HepG2 (cell line): Measurements from ENCODE around the gene USP15. TPM values are rescaled to one million over a fixed set of nuclear protein-coding genes. Genes with fewer than 3 reads are reported as not detected.

Experiments
- AHR ChIP-seq: IDR thresholded peaks from 2 replicates; pipeline ENCODE4 v1.6.1; 2018; ENCODE audit warnings: missing genetic modification reagents, missing compliant biosample characterization
- ARHGAP35 ChIP-seq: sonication (generic); formaldehyde crosslinking; IDR thresholded peaks from 2 replicates; pipeline ENCODE4 v1.9.0; 2022; ENCODE audit warnings: mild to moderate bottlenecking, inconsistent platforms, moderate library complexity, missing genetic modification reagents, borderline replicate concordance
- ATM ChIP-seq: fragments of 450-650 bp; IDR thresholded peaks from 2 replicates; pipeline ENCODE4 v1.7.1; 2017; ENCODE audit warnings: mild to moderate bottlenecking, borderline replicate concordance
- CBFB ChIP-seq: sonication (generic); formaldehyde crosslinking; IDR thresholded peaks from 2 replicates; pipeline ENCODE4 v1.4.0; 2020; ENCODE audit warnings: missing genetic modification reagents
- EHMT2 ChIP-seq: fragments of 200-600 bp; sonication (generic); IDR thresholded peaks from 2 replicates; pipeline ENCODE4 v1.7.0; 2017; ENCODE audit warnings: antibody characterized with exemption, low read depth, low read length, borderline replicate concordance
- HNF4A ChIP-seq: sonication (generic); formaldehyde crosslinking; IDR thresholded peaks from 2 replicates; pipeline ENCODE4 v1.4.0; 2020; ENCODE audit warnings: missing genetic modification reagents
- KMT2B ChIP-seq: IDR thresholded peaks from 2 replicates; pipeline ENCODE4 v1.6.1; 2016; ENCODE audit warnings: missing genetic modification reagents, missing compliant biosample characterization
- MAZ ChIP-seq, 2 experiments: sonication (generic) in 1 of 2; formaldehyde crosslinking in 1 of 2; IDR thresholded peaks; 2 replicates each; pipeline versions ENCODE4 v1.5.0 to v1.6.1; 2012 to 2020; ENCODE audit warnings: low read depth in 2 of 2, mild to moderate bottlenecking in 2 of 2, borderline replicate concordance in 1 of 2, improper control_type of control experiment in 1 of 2, low read length in 1 of 2, missing genetic modification reagents in 1 of 2, moderate library complexity in 1 of 2
- MED1 ChIP-seq: sonication (generic); formaldehyde crosslinking; IDR thresholded peaks from 2 replicates; pipeline ENCODE4 v1.4.0; 2020; ENCODE audit warnings: missing genetic modification reagents
- NFATC3 ChIP-seq: sonication (generic); formaldehyde crosslinking; IDR thresholded peaks from 2 replicates; pipeline ENCODE4 v1.5.1; 2020; ENCODE audit warnings: mild to moderate bottlenecking, missing genetic modification reagents
- NFRKB ChIP-seq: fragments of 450-650 bp; IDR thresholded peaks from 2 replicates; pipeline ENCODE4 v1.6.1; 2017
- PHF5A ChIP-seq: IDR thresholded peaks from one replicate; pipeline ENCODE4 v1.6.1; 2018; ENCODE audit warnings: low read depth, missing genetic modification reagents; ENCODE audit not compliant: unreplicated experiment
- POLR2AphosphoS5 ChIP-seq: IDR thresholded peaks from 2 replicates; pipeline ENCODE4 v1.6.1; 2012; ENCODE audit warnings: low read depth, low read length
- RCOR2 ChIP-seq: IDR thresholded peaks from 2 replicates; pipeline ENCODE4 v1.6.1; 2016; ENCODE audit warnings: missing biosample characterization, missing genetic modification reagents
- RFXANK ChIP-seq: IDR thresholded peaks from 2 replicates; pipeline ENCODE4 v1.6.1; 2016
- SALL1 ChIP-seq: sonication (generic); formaldehyde crosslinking; IDR thresholded peaks from 2 replicates; pipeline ENCODE4 v1.8.0; 2022; ENCODE audit warnings: mild to moderate bottlenecking, missing genetic modification reagents
- SIN3A ChIP-seq: IDR thresholded peaks from 2 replicates; pipeline ENCODE4 v1.6.1; 2011; ENCODE audit warnings: low read depth, mild to moderate bottlenecking, control low read depth, low read length, borderline replicate concordance
- TCF7 ChIP-seq: sonication (generic); IDR thresholded peaks from 2 replicates; pipeline ENCODE4 v1.6.1; 2016; ENCODE audit warnings: antibody characterized with exemption, low read depth
- ZNF503 ChIP-seq: sonication (generic); formaldehyde crosslinking; IDR thresholded peaks from 2 replicates; pipeline ENCODE4 v1.4.0; 2020; ENCODE audit warnings: missing genetic modification reagents
- ZNF577 ChIP-seq: sonication (generic); formaldehyde crosslinking; IDR thresholded peaks from 2 replicates; pipeline ENCODE4 v1.4.0; 2020; ENCODE audit warnings: mild to moderate bottlenecking, low read depth, missing genetic modification reagents, borderline replicate concordance
- ZNF646 ChIP-seq: sonication (generic); formaldehyde crosslinking; IDR thresholded peaks from 2 replicates; pipeline ENCODE4 v1.9.0; 2021; ENCODE audit warnings: mild to moderate bottlenecking, missing genetic modification reagents
- ZSCAN25 ChIP-seq: sonication (generic); formaldehyde crosslinking; IDR thresholded peaks from 2 replicates; pipeline ENCODE4 v1.8.0; 2022; ENCODE audit warnings: mild to moderate bottlenecking, missing genetic modification reagents
- polyA plus RNA-seq, 8 experiments: library from polyadenylated mRNA; depleted of rRNA in 3 of 8; stranded (reverse) in 7 of 8; unstranded in 1 of 8; fragments of >200 nt; fragmentation: Illumina TruSeq in 4 of 8; extraction: Trizol in 4 of 8; gene quantifications; 2 replicates each; pipeline versions ENCODE4 v1.2.1 to v1.2.3, GENCODE V29; 2011 to 2016; ENCODE audit warnings: low read depth in 4 of 8, missing spikeins in 1 of 8, mixed read lengths in 1 of 8; ENCODE audit not compliant: insufficient read depth in 1 of 8
- total RNA-seq, 5 experiments: library from RNA; depleted of rRNA; stranded (reverse); fragments of >200 nt; fragmentation: Illumina TruSeq; extraction: Trizol; gene quantifications; 2 replicates each; pipeline ENCODE4 v1.2.3, GENCODE V29; 2016; ENCODE audit warnings: low read depth in 1 of 5

USP15 gene
- total and polyA plus RNA-seq, 2 of the 13 experiments (the other 11 are each of a cell fraction or from before 2014, with no cell fraction given) = 17.3 to 51.7 TPM

- no peak for TF ChIP-seq ZNF646 (CRISPR knock-in tag)
- no peak for TF ChIP-seq KMT2B
- no peak for TF ChIP-seq NFATC3 (CRISPR knock-in tag)
- no peak for TF ChIP-seq HNF4A
- TF ChIP-seq POLR2AphosphoS5 = no peak
- TF ChIP-seq ZNF503 (CRISPR knock-in tag) = no peak
- no peak for TF ChIP-seq RFXANK (CRISPR knock-in tag)
- TF ChIP-seq MAZ (IDR thresholded peaks at IDR 0.05; ENCODE audit: borderline replicate concordance, low read depth, low read length) = no peak
- TF ChIP-seq MAZ (CRISPR knock-in tag; IDR thresholded peaks at IDR 0.05; ENCODE audit: low read depth) = no peak
- no peak for TF ChIP-seq PHF5A
- no peak for TF ChIP-seq ARHGAP35 (CRISPR knock-in tag)
- TF ChIP-seq ZSCAN25 = no peak
- no peak for TF ChIP-seq ZNF577
- TF ChIP-seq ATM = no peak
- peak; percentile 45; the same call in 1 of the 2 replicates for TF ChIP-seq SALL1 (CRISPR knock-in tag)
- TF ChIP-seq MED1 (CRISPR knock-in tag) = no peak
- TF ChIP-seq SIN3A = no peak
- TF ChIP-seq NFRKB = no peak
- no peak for TF ChIP-seq TCF7
- 0 out of 2 replicates have a peak, but pooled peaks have one; percentile 45 for TF ChIP-seq RCOR2 (CRISPR knock-in tag)
- no peak for TF ChIP-seq CBFB (CRISPR knock-in tag)
- no peak for TF ChIP-seq EHMT2
- no peak for TF ChIP-seq AHR (CRISPR knock-in tag)
These were observed 175.3 kb downstream of the USP15 start (continued) for GRCh38 chr12:62435303-62436163.
